ENCODE measurements around the gene TXNDC16.
"Not testable (repeated sequence)": the region's sequence is repeated elsewhere in the genome, so short reads cannot be mapped to it uniquely, and the experiment has no call there.

TXNDC16 gene

GRCh38 chr14:52538623-52539022, 13.7 kb downstream of the TXNDC16 start:
- DNase-seq: no peak

GRCh38 chr14:52536269-52536668, 16.0 kb downstream of the TXNDC16 start:
- no peak for DNase-seq

GRCh38 chr14:52531481-52531880, 20.8 kb downstream of the TXNDC16 start:
- DNase-seq: no peak

GRCh38 chr14:52527052-52527451, 25.3 kb downstream of the TXNDC16 start:
- no peak for DNase-seq

GRCh38 chr14:52522581-52523345, 29.5 kb downstream of the TXNDC16 start:
- no peak for DNase-seq

GRCh38 chr14:52522033-52522432, 30.3 kb downstream of the TXNDC16 start:
- DNase-seq: no peak

GRCh38 chr14:52514046-52514811, 38.1 kb downstream of the TXNDC16 start:
- DNase-seq: no peak

- DNase-seq: no peak
These were observed 39.1 kb downstream of the TXNDC16 start for GRCh38 chr14:52513249-52513648.

GRCh38 chr14:52494444-52494843, 57.9 kb downstream of the TXNDC16 start:
- no peak for DNase-seq

GRCh38 chr14:52485350-52485960, 66.8 kb downstream of the TXNDC16 start:
- DNase-seq: no peak

GRCh38 chr14:52481864-52482263, 70.4 kb downstream of the TXNDC16 start:
- no peak for DNase-seq

GRCh38 chr14:52473557-52473956, 78.7 kb downstream of the TXNDC16 start:
- peak; percentile 7 for DNase-seq

- no peak for DNase-seq
These were observed 79.6 kb downstream of the TXNDC16 start for GRCh38 chr14:52472728-52473127.

- DNase-seq: not testable (repeated sequence)
These were observed 80.1 kb downstream of the TXNDC16 start for GRCh38 chr14:52472251-52472650.

GRCh38 chr14:52467515-52468266, 84.6 kb downstream of the TXNDC16 start:
- DNase-seq: no peak

GRCh38 chr14:52464175-52464574, 88.1 kb downstream of the TXNDC16 start:
- no peak for DNase-seq

GRCh38 chr14:52463375-52463774, 88.9 kb downstream of the TXNDC16 start:
- DNase-seq: no peak

- DNase-seq: no peak
These were observed 90.6 kb downstream of the TXNDC16 start for GRCh38 chr14:52461721-52462120.

- no peak for DNase-seq
These were observed 93.6 kb downstream of the TXNDC16 start for GRCh38 chr14:52458721-52459085.

GRCh38 chr14:52457411-52457810, 94.9 kb downstream of the TXNDC16 start:
- DNase-seq: no peak

- no peak for DNase-seq
These were observed 96.8 kb downstream of the TXNDC16 start for GRCh38 chr14:52455291-52456088.

- DNase-seq: no peak
These were observed 105.1 kb downstream of the TXNDC16 start for GRCh38 chr14:52447236-52447635.
